Astrocyte of the hippocampus (primary cell): Measurements from ENCODE around the gene BOLL.
"Not testable (repeated sequence)": the region's sequence is repeated elsewhere in the genome, so short reads cannot be mapped to it uniquely, and the experiment has no call there.

ENCODE experiments used
- DNase-seq: peaks from one replicate; pipeline ENCODE4 v3.0.0; 2011; ENCODE audit warnings: low read depth, low spot score

The BOLL gene

GRCh38 chr2:197798187-197798586 lies 13.1 kb upstream of the BOLL start:
- no peak for DNase-seq

GRCh38 chr2:197795277-197795676 lies 10.2 kb upstream of the BOLL start:
- DNase-seq = no peak

- no peak for DNase-seq
Measured at GRCh38 chr2:197793456-197793855, 8.3 kb upstream of the BOLL start.

GRCh38 chr2:197786010-197786877 lies 1.1 kb upstream of the BOLL start:
- DNase-seq = peak; percentile 23

- no peak for DNase-seq
Measured at GRCh38 chr2:197782126-197782525, 3.0 kb downstream of the BOLL start.

GRCh38 chr2:197779261-197779660 lies 5.9 kb downstream of the BOLL start:
- DNase-seq = no peak

GRCh38 chr2:197777823-197778407 lies 7.2 kb downstream of the BOLL start:
- peak; percentile 51 for DNase-seq

- DNase-seq = no peak
Measured at GRCh38 chr2:197760293-197760657, 24.8 kb downstream of the BOLL start.

GRCh38 chr2:197759625-197760292 lies 25.4 kb downstream of the BOLL start:
- no peak for DNase-seq

GRCh38 chr2:197759013-197759412 lies 26.1 kb downstream of the BOLL start:
- no peak for DNase-seq

GRCh38 chr2:197740200-197740599 lies 44.9 kb downstream of the BOLL start:
- no peak for DNase-seq

GRCh38 chr2:197728555-197729544 lies 56.3 kb downstream of the BOLL start:
- DNase-seq = not testable (repeated sequence)

- DNase-seq = no peak
Measured at GRCh38 chr2:197727011-197727410, 58.1 kb downstream of the BOLL start.

- DNase-seq = no peak
Measured at GRCh38 chr2:197717863-197718262, 67.3 kb downstream of the BOLL start.

- no peak for DNase-seq
Measured at GRCh38 chr2:197713271-197713670, 71.8 kb downstream of the BOLL start.

GRCh38 chr2:197711578-197711977 lies 73.5 kb downstream of the BOLL start:
- DNase-seq = no peak

GRCh38 chr2:197710424-197711042 lies 74.6 kb downstream of the BOLL start:
- DNase-seq = no peak

GRCh38 chr2:197709140-197709539 lies 76.0 kb downstream of the BOLL start:
- DNase-seq = not testable (repeated sequence)

GRCh38 chr2:197708331-197708730 lies 76.8 kb downstream of the BOLL start:
- peak; percentile 43 for DNase-seq

- DNase-seq = peak; percentile 67
Measured at GRCh38 chr2:197707316-197708213, 77.6 kb downstream of the BOLL start.
